Superior temporal gyrus (tissue), 1 donor: ENCODE data around the gene FAM174A.
A peak's percentile ranks its signal among the peaks of the same experiment; 100 is the strongest.
"Not testable (repeated sequence)": the region's sequence is repeated elsewhere in the genome, so short reads cannot be mapped to it uniquely, and the experiment has no call there.

Experiments
- DNase-seq: peaks from one replicate; pipeline ENCODE4 v3.0.0-alpha.2; 2016; ENCODE audit errors: extremely low spot score

The FAM174A gene

DNA sequence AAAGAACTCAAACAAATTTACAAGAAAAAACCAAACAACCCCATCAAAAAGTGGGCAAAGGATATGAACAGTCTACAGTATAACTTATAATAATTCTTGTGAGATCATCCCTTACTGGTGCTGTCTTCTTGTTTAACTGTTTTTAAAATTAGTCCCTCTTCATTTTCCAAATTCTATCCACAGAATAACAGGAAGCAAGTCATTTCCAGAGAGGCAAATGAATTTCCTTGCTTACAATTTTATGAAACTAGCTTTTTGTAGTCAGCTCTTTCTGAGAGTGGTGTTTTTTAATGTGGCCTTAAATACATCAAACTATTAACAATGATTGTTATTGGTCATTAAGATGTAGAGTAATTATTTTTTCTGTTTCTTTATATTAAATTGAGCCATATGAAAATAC lies 40.6 kb downstream of the FAM174A start:
- no peak for DNase-seq

DNA sequence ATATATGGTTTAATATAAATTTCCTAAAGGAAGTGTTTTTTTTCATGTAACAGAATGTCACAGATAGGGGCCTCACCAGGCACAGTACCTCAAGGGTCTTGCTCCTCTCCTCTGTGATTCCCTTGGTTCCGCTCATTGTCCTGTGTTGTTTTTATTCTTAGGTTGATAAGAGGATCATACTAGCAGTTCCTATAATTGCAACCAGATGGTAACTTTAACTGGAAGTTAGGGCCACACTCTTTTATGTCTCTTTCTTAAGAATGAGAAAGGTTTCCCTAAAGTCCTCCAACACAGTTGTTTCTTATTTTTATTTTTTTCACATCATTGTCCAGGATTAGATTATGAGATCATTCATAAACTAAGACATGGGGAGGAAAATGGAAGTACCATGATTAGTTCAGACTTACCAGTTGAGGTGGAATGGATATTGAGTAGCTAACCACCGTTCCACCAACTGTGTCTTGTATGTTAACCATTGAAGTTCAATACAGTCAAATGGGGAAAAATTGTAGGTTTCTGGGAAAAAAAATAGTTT lies 41.1 kb downstream of the FAM174A start:
- DNase-seq: no peak

DNA sequence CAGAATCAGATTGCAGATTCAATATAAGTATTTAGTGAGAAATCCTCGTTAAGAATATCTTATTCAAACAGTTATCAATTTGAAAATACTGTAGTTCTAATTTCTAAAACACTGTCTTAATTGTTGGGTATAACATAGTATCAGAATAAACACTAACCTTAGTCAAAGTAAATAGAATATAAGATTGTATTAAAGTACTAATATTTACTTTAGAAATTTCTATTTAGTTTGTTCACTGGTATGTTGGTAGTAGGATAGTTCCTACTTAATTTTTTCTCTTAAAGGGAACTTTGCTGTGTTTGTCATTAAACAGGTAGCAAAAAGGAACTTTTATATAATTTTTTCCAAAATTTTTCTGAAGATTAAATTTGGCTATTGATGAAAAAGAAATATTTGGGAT lies 42.3 kb downstream of the FAM174A start:
- no peak for DNase-seq

DNA sequence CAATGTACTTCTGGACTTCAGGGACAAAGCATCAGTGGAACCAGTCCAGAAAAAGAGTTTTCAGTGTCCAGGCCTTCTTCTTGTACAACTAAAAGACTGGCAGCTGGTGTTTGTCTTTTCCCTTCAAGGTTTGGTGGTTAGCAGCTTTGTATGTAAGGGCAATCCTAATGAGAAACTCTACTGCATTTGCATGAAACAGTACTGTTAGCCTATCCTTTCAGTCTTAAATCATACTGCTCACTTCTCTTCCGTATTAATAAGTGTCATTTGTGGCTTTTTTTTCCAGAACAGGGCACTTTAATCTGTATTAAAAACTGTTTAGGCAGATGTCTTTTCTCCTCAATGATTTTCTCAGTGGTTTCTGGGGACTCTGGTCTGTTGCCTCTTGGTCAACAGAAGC lies 48.9 kb downstream of the FAM174A start:
- DNase-seq: no peak

DNA sequence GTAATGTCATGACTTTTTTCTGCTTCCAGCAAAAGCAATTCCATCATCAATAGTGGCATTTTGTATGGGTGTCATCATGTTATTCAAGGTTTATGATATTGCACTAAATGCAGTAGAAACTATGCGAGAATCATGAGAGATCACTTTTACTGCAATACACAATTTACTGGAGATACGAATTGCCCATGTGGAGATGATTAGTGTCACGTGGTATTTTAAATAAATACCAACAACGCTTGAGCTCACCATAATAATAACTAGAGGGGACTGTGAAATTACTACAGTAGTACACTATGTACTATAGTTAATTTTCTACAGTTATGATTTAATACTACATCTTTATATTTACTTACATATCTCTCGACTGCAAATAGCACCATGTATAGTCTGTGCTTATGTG lies 49.7 kb downstream of the FAM174A start:
- DNase-seq: no peak

DNA sequence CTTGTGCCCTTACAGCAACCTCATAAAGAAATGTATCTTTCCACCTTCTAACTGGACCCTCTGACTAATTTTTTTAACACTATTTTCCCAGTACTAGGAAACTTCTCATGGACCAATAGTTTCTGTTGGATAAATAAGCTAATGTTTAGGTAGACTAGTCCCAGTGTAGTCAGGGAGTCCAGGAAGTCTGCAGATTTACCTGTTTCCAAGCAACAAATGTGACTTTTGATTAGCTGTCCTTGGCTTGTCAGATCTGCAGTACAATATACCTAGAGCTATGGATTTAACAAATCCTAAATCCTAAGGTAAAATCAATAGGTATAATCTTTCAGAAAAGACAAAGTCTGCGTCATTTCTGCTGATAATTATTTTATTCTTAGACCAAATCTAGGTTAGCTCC lies 55.7 kb downstream of the FAM174A start:
- DNase-seq: no peak

DNA sequence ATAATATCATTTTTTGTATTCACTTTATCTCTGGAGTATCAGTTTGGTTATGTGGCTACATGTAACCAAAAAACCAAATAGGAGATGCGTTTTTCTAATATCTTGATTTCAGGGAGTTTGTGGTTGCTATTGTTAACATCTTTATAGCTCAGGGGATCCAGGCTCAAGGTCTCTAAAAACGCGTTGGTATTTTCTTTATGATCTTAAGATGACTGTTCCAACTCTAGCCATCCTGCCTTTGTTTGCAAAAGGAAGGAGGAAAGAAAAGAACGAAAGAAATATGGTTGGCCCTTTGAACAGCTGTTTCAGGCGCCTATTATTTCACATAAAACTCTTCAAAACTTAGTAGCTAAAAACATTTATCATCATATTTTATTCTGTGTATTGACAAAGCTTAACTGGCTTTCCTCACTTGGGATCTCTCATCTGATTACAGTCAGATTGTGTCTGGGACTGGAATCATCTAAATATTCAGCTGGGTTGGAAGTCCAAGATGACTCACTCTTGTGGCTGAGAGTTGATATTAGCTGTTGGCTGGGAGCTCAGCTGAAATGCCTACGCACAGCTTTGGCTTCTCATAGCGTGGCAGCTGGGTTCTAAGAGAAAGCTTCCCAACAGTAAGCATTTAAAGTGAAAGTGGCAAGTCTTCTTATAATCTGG lies 60.1 kb downstream of the FAM174A start:
- DNase-seq: peak; percentile 55

DNA sequence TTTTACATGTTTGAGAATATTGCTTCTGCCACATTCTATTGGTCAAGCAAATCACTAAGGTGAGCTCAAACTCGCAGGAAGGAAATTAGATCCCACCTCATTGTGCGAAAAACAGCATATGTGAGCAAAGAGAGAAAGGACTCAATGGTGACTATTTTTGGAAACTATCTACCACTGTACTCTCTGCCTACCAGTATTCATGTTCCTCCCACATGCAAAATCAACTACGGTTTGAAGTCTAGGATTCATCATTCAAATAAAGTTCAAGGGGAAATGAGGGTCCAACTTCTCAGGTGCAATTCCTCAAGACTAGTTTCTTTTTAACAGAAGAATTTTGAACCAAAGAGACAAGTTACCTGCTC lies 60.6 kb downstream of the FAM174A start:
- no peak for DNase-seq

DNA sequence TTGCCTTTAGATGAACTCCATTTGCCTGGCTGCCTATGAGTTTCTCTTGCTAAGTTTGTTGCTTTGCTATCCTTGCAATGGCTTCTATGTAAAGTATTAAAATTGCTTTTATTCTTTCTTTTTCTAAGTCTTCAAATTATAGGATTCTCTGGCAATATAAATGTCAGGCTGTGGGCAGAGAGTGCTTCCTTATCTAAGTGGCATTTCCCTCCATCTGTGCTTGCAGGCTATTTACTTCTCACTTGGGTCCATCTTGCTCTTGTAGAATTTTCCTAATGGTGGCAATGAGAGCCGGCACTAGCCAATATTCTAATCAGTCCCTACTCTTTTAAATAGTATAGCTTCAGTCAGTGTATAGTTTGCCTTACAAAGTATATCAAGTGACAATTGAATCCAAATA lies 63.3 kb downstream of the FAM174A start:
- DNase-seq: no peak

DNA sequence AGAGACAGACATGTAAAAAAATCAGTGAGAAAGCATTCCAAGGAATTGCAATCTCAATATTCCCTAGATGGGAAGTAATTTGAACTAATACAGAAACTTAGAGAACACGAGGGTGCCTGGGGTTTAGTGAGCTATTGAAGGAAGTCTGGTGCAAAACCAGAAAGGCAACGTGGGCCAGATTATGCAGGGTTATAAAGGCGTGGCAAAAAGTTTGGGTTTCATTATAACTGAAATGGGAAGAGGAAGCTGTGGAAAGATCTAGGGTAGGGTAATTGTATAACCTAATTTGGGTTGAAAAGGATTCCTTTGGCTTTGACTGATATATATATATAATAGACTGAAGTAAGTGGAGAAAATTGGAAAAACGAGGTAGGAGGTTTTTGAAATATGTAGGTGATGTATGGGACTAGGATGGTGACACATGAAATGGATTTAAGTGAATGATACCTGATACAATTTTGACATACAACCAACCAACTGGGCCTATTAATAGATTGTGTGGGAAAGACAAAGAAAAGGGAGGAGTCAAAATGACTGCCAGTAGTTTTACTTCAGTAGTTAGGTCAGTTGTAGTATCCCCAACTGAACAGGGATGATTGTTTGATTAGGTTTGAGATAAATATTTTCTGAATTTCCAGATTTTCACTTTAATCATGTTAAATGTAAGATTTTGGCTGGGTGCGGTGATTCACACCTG lies 65.3 kb downstream of the FAM174A start:
- DNase-seq: no peak

DNA sequence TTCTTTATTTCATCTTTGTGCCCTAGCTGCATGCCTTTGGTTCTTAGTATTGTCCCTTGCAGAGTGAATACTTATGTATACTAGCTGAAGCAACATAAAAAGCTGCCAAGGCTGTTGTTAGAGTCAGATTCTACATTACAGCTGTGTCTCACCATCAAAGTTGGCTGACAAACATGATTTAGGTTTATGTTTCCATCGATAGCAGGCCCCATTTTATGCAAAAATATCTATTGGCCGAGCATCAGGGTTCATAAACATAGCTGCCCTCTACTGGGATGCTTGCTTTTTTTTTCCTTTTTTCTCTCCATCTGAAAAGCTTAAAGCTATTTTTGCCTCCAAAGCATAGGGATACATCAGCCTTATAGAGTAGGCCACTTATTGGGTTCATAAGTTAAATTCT lies 68.0 kb downstream of the FAM174A start:
- DNase-seq: no peak

DNA sequence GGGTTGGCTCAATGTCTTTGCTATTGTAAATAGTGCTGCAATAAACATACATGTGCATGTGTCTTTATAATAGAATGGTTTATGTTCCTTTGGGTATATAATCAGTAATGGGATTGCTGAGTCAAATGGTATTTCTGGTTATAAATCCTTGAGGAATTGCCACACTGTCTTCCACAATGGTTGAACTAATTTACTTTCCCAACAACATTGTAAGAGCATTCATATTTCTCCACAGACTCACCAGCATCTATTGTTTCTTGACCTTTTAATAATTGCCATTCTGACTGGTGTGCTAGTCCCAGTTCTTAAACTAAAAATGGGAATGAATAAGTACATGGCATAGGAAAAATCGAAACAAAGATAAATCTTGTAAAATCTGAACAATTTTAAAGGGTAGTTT lies 68.8 kb downstream of the FAM174A start:
- not testable (repeated sequence) for DNase-seq

DNA sequence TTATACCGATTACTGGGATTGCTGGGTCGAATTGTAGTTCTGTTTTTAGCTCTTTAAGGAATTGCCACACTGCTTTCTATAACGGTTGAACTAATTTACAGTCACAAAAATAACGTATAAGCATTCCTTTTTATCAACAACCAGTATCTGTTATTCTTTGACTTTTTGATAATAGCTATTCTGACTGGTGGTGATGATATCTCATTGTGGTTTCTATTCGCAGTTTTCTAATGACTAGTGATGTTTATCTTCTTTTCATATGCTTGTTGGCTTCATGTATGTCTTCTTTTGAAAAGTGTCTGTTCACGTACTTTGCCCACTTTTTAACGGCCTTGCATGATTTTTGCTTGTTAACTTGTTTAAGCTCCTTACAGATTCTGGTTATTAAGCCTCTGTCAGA lies 74.4 kb downstream of the FAM174A start:
- no peak for DNase-seq

DNA sequence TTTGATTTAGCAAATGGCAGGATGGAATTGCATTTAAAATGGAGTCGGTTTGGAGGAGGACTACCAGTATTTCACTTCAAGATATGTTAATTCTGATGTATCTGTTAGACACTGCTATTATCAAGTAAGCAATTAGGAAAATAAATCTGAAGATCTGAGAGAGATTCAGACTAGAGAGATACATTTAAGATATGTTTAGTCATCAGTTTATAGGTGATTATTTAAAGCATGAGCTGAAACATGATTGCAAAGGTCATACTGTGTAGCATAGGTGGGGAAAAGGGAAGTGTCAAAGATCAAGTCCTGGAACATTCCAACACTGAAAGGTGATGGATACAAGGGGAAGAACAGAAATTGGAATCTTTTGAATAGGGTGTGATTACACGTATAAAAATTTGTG lies 79.1 kb downstream of the FAM174A start:
- DNase-seq: no peak

DNA sequence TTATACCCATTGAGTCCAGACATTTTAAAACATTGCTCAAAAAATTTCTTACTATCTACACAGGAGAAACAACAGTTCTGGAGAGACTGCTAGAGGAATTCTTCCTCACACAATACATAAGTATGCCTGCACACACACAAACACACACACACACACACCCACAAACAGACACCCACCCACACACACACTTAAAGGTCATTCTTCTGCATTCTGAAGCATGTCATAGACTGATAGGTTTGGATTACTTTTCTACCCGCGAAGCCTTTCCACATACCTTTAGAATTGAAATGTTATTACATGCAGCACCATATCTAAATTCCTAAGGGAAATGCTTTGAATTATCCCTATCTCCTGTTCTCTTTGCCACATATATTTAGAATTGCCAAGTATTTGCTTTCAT lies 80.2 kb downstream of the FAM174A start:
- no peak for DNase-seq

DNA sequence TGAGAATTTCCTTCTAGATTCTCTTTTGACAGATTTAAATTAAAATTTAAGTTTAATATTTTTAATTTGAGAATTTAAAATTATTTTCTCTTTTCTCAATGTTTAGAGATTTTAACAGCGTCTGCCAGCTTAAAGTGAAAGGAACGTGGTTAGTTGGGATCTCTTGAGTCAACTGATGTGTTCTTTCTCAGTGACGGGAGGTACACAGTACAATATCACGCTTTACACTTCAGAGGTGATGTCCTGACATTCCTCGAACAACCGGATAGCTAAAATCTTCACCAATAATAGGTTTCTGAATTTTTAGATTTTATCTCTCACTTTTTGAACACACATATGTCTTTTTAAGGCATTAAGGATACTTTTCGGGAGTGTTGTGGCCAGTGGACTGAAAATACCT lies 81.1 kb downstream of the FAM174A start:
- no peak for DNase-seq

DNA sequence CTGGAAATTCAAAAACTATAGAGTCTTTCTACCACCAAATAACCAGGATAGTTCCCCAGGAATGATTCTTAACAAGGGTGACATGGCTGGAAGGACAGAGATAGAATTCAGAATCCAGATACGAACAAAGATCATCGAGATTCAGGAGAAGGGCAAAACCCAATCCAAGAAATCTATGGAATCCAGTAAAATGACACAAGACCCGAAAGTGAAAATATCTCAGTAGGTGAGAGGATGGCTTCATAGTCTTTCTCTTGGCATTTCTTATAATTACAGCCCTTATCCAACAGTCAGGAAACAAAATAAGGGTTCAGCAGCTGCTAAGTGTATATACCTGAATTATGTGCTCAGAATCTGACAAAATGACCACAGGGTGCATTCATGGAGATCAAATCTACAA lies 81.8 kb downstream of the FAM174A start:
- DNase-seq: no peak

DNA sequence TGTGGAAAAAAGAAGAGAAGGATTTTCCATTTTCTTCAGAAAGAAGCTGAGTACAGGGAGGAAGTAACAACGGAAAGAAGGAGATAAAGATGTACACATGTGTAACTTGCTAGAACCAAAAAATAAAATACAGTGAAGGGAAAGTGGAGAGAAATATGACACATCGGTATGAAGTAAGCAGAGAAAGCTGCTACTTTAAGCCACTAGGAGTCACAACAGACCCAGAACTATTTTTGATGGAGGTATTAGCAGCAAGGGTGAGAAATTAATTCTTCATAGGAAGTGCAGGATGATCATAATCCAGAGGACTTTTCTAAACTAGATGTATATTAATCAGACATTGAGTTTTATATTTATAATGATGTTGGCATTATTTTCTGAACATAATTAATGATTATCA lies 88.5 kb downstream of the FAM174A start:
- peak; percentile 23 for DNase-seq

DNA sequence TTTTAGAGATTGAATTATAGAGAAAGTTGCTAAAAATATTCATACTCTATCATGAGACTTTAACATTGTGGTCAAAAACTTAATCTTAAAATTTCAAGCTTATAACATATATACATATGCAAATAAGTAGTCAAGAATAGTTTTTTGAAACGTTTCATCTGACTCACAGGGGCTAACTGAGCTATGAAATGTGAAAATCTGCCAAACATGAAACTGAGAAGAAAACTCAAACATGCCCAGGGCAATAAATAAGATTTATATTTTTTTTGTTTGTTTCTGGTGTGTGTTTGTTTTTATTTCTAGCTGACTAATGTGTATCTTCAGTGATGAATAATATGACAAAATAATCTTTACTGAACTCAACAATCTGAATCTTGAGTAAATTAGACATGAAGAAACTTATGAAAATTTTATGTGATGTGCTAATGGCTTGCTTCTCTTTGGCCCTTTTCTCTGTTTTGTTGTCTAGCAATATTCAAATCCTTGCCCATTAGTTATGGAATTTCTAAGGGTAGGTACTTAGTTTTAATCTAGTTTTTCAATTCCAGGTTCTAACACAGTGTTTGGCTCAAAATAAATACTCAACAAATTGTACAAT lies 99.9 kb downstream of the FAM174A start:
- DNase-seq: no peak
